Left lung (tissue), 10 donors: ENCODE data around the gene ASTL. TPM values are rescaled to one million over a fixed set of nuclear protein-coding genes. Genes with fewer than 3 reads are reported as not detected.

Experiments
- ATAC-seq: fragments of 200-7000 bp; cut with Tn5 transposase; one replicate; pipeline ENCODE4 v1.9.1; 2020; ENCODE audit warnings: moderate library complexity
- DNase-seq, 4 donors: peaks; one replicate each; pipeline ENCODE4 v3.0.0-alpha.2; 2013 to 2020
- H3K27ac ChIP-seq, 2 donors: fragments of 200-600 bp; sonication (generic) in 1 of 2; one replicate each; pipeline versions ENCODE4 v1.5.0 to v1.8.0; 2020 to 2021
- H3K27me3 ChIP-seq, 2 donors: fragments of 200-600 bp; sonication (generic) in 1 of 2; one replicate each; pipeline versions ENCODE4 v1.5.0 to v1.8.0; 2020 to 2021
- H3K36me3 ChIP-seq, 2 donors: fragments of 200-600 bp; sonication (generic) in 1 of 2; one replicate each; pipeline versions ENCODE4 v1.5.0 to v1.8.0; 2020 to 2021
- H3K4me1 ChIP-seq, 2 donors: fragments of 200-600 bp; one replicate each; pipeline ENCODE4 v1.8.0; 2021
- H3K4me3 ChIP-seq, 2 donors: fragments of 200-600 bp; sonication (generic) in 1 of 2; one replicate each; pipeline versions ENCODE4 v1.5.0 to v1.8.0; 2020 to 2021; ENCODE audit warnings: mild to moderate bottlenecking in 1 of 2
- H3K9me3 ChIP-seq, 2 donors: fragments of 200-600 bp; sonication (generic) in 1 of 2; one replicate each; pipeline versions ENCODE4 v1.5.0 to v1.8.0; 2020 to 2021
- intact Hi-C, 2 donors: fragments of 100-400 bp; cut with DNase I; formaldehyde crosslinking; loops; one replicate each; pipeline versions ENCODE4 v1.11.2 to v1.14.2; 2022
- polyA plus RNA-seq, 6 donors: library from polyadenylated mRNA; unstranded; fragments of 120-200 nt; gene quantifications; one replicate each; pipeline ENCODE4 v1.2.1, GENCODE V29; 2013; ENCODE audit not compliant: insufficient read length in 6 of 6
- total RNA-seq, 2 donors: library from RNA; stranded (reverse); fragmentation: NEBNext Ultra II Directional; extraction: Animal tissue kit (Norgen Biotek cat#: 25700); gene quantifications; one replicate each; pipeline ENCODE4 v1.2.1, GENCODE V29; 2021
- TF ChIP-seq, protein P1 (sequence below), 2 donors: fragments of 200-600 bp; sonication (generic) in 1 of 2; IDR thresholded peaks; one replicate each; pipeline versions ENCODE4 v1.5.0 to v1.8.0; 2021; ENCODE audit warnings: antibody characterized with exemption in 2 of 2
- donor health status: DM: no; HTN: yes; CAD: no.
- donor health status: DM: no; HTN: no; CAD: no.

The ASTL gene
- total and polyA plus RNA-seq, 8 donors: 0.11 to 0.30 (median 0.21) TPM; not detected in 3

DNA sequence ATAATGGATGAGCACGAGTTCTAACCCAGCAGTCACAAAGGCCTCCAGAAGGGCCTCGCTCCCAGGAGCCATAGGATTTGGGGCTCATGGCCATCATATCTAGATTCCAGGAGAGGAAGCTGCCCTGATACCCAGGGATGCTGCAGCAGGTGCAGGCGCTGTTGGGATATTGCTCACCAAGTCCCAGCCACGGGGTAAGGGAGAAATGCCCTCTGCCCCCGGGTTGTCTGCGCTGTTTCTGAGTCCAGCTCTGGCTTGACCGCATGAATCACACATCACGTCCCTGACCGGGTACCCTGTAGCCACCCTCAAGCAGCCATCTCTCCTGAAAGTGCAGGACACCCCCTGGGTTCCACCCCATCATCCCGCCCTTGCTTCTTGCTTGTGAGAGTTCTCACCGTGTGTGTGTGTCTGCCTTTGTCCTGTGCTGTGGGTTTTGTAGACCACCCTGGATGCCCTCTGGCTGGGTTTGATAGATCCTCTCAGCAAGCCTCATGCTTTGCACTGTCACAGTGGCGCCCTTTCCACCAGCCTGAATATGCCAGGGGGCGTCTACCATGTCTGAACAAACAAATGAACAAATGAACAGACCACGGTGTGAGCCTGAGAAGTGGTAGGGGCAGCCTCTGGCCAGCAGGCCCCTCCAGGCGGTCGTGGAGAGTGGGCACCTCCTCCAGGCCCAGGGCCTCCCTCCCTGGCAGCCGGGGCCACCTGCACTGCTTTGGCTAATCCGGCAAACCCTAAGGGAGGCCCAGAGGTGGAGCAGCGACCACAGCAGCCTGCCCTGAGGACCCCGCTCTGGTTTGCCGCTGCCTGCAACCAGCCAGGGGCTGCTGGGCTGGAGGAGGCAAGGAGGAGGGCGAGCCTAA is 54.1 kb downstream of the ASTL start:
- TF ChIP-seq, protein P1, sequence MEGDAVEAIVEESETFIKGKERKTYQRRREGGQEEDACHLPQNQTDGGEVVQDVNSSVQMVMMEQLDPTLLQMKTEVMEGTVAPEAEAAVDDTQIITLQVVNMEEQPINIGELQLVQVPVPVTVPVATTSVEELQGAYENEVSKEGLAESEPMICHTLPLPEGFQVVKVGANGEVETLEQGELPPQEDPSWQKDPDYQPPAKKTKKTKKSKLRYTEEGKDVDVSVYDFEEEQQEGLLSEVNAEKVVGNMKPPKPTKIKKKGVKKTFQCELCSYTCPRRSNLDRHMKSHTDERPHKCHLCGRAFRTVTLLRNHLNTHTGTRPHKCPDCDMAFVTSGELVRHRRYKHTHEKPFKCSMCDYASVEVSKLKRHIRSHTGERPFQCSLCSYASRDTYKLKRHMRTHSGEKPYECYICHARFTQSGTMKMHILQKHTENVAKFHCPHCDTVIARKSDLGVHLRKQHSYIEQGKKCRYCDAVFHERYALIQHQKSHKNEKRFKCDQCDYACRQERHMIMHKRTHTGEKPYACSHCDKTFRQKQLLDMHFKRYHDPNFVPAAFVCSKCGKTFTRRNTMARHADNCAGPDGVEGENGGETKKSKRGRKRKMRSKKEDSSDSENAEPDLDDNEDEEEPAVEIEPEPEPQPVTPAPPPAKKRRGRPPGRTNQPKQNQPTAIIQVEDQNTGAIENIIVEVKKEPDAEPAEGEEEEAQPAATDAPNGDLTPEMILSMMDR (IDR thresholded peaks at IDR 0.05): no peak

DNA sequence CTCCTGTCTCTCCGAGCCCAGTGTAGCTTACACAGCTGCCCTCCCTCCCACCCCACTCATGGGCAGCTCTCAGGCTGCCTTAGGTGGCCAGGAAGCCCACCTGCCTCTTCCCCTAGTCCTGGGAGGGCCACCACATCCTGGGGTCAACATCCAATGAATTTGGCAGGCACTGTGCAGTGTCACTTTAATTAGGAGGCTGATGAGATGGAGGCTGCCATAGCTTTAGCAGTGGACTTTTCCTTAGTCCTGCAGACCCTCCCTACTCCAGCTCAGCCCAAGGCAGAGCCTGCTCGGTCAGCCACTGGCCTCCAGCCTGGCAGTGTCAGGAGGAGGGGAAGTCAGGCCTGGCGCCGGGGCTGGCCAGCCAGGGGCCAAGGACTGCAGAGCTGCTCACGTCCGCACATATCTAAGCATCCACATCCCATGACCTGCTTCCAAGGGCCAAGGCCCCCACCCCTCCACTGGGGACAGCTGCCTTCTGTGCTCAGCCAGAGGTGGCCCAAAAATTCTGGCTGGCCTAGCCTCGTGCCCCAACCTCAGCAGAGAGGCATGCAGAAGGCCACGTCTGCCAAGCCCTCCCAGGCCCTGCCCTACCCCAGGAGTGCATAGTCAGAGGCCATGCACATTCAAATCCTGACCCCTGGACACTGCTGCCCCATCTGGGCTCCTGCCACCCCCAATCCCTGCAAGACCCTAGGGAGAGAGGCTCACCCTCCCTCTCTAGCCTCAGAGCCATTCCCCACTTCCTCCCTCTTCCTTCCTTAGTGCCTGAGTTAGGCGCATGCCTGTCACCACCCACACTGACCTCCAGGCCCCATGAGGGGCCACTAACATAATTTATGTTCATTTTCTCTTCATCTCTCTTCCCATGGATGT is 55.0 kb downstream of the ASTL start:
- Histone ChIP-seq H3K36me3 (no peaks in the 10 kb centered on the region), H3K27me3 (no peaks in the 10 kb centered on the region), H3K27ac (no peak overlapping the region), H3K4me3 (no peak overlapping the region), H3K9me3 (no peaks in the 10 kb centered on the region), H3K4me1 (no peaks in the 10 kb centered on the region)
- intact Hi-C loops: no loop called here
- ATAC-seq: no peak
- TF ChIP-seq, protein P1 (IDR thresholded peaks at IDR 0.05): no peak
- no peak for DNase-seq

More for the DNA sequence above, 54.1 kb downstream of the ASTL start:
- Histone ChIP-seq H3K27ac (no peak overlapping the region), H3K27me3 (peaks cover 0 to 4% of the 10 kb centered on the region in 2 donors), H3K36me3 (no peaks in the 10 kb centered on the region), H3K4me3 (no peak overlapping the region), H3K9me3 (no peaks in the 10 kb centered on the region), H3K4me1 (no peaks in the 10 kb centered on the region)
- ATAC-seq: no peak
- intact Hi-C loops: no loop called here
- no peak for DNase-seq

DNA sequence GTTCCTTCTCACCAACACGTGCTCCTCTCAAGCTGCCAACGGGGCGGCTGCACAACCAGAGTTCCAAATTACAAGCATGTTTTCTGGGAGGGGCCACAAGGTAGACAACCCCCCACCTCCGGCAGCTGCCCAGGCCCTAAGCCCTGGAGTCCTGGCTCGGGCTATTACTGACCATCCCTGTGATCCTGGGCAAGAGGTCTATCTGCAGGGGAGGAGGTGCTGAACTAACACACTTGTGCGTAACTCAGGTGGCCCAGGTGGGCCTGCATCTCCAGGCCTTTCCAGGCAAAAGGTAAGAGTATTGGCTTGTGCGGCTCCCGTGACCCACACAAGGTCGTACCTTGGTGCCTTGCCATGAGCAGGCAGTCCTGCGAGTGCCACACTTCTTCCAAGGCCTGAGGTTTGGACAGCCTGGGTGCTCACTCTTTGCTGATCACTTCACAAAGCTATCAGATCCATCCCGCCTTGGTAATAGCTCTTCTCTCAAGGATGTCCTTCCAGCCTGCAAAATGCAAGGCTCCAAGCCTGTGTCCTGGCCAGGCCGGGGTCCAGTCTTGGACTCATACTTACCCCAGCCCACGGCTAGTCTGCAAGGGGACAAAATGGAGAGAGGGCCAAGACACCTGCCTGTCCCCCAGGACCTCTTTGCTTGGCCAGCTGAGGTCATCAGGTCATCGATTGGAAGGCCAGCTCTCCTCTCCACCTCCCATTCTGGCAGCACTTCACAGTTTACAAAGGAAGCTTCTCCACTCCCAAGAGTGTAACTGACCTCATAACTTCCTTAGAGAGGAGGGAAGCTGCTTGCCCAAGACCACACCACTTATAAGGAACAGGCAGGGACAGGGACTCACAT is 55.9 kb downstream of the ASTL start:
- no peaks in the 10 kb centered on the region for H3K4me1 ChIP-seq
- TF ChIP-seq, protein P1 (IDR thresholded peaks at IDR 0.05): no peak
- intact Hi-C loops: no loop called here
- H3K27me3 ChIP-seq: no peaks in the 10 kb centered on the region
- ATAC-seq (peak; percentile 37), DNase-seq (no peak)
- H3K36me3 ChIP-seq: no peaks in the 10 kb centered on the region
- H3K27ac ChIP-seq: no peak overlapping the region
- H3K9me3 ChIP-seq: no peaks in the 10 kb centered on the region
- H3K4me3 ChIP-seq: no peak overlapping the region

DNA sequence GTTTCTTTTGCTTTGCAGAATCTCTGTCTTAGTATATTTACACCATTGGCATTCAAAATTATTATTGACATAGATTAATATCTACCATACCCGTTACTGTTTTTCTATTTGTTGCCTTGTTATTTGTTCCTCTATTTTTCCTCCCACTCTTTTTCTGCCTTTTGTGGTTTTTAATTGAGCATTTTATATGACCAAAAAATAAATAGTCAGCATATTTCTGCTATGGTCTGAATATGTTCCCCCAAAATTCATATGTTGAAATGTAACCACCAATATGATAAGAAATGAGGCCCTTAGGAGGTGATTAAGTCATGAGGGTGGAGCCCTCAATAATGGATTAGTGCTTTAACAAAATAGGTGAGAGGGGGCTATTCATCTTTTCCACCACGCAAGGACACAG is 57.3 kb downstream of the ASTL start:
- Histone ChIP-seq H3K4me3 (no peak overlapping the region), H3K9me3 (peaks cover 0 to 9% of the 10 kb centered on the region in 2 donors), H3K27ac (no peak overlapping the region), H3K36me3 (no peaks in the 10 kb centered on the region), H3K4me1 (no peaks in the 10 kb centered on the region), H3K27me3 (no peaks in the 10 kb centered on the region)
- intact Hi-C loops: no loop called here
- DNase-seq (no peak), ATAC-seq (no peak)
- TF ChIP-seq, protein P1 (IDR thresholded peaks at IDR 0.05): no peak
